IMR-90 (cell line): ENCODE measurements around the gene GRIPAP1. TPM values are rescaled to one million over a fixed set of nuclear protein-coding genes. Genes with fewer than 3 reads are reported as not detected.

Source experiments
- ATAC-seq: fragments of 200-7000 bp; cut with Tn5 transposase; 2 replicates; pipeline ENCODE4 v1.9.1; 2020; ENCODE audit warnings: low read depth, mild to moderate bottlenecking, moderate library complexity
- BruUV-seq: library from RNA; stranded (reverse); fragments of 400-500 nt; replicated peaks from 2 replicates; lab custom pipeline; 2021; lab: Mats Ljungman, UMichigan
- CTCF ChIA-PET: fragments of 300-600 bp; formaldehyde crosslinking; extraction: SDS; loops from one replicate; lab custom pipeline; 2021; ENCODE audit warnings: antibody characterized with exemption; lab: Yijun Ruan, JAX
- POLR2A ChIA-PET: fragments of 300-600 bp; sonication (Branson Sonifier 250); formaldehyde crosslinking; loops from one replicate; lab custom pipeline; 2022; ENCODE audit warnings: antibody characterized with exemption; ENCODE audit not compliant: unreplicated experiment; lab: Charles Lee
- DNase-seq: peaks from one replicate; pipeline ENCODE4 v3.0.0; 2013
- H2AFZ ChIP-seq: replicated peaks from 2 replicates; pipeline ENCODE3; 2013; ENCODE audit warnings: low read length, mild to moderate bottlenecking; ENCODE audit not compliant: poor library complexity
- H2AK5ac ChIP-seq: 2 replicates; pipeline ENCODE4 v1.6.1; 2013; ENCODE audit warnings: low read depth, low read length, inconsistent platforms
- H2AK9ac ChIP-seq: replicated peaks from 2 replicates; pipeline ENCODE3; 2013; ENCODE audit warnings: mild to moderate bottlenecking, low read depth, low read length, moderate library complexity; ENCODE audit not compliant: poor library complexity
- H2BK120ac ChIP-seq: 2 replicates; pipeline ENCODE4 v1.6.1; 2013; ENCODE audit warnings: low read depth, low read length, inconsistent platforms
- H2BK15ac ChIP-seq: 3 replicates; pipeline ENCODE4 v1.6.1; 2013; ENCODE audit warnings: low read depth, low read length, inconsistent platforms
- H2BK20ac ChIP-seq: 2 replicates; pipeline ENCODE4 v1.6.1; 2013; ENCODE audit warnings: low read depth, mild to moderate bottlenecking, inconsistent platforms, low read length, moderate library complexity
- H2BK5ac ChIP-seq: 2 replicates; pipeline ENCODE4 v1.6.1; 2013; ENCODE audit warnings: mild to moderate bottlenecking, low read depth, low read length, inconsistent platforms; ENCODE audit not compliant: poor library complexity, severe bottlenecking
- H3K14ac ChIP-seq: replicated peaks from 2 replicates; pipeline ENCODE4 v1.6.1; 2013; ENCODE audit warnings: low read depth, low read length, inconsistent platforms
- H3K18ac ChIP-seq: 2 replicates; pipeline ENCODE4 v1.6.1; 2013; ENCODE audit warnings: low read depth, low read length, control low read depth
- H3K23ac ChIP-seq: 2 replicates; pipeline ENCODE4 v1.6.1; 2013; ENCODE audit warnings: low read depth, low read length, inconsistent platforms
- H3K27ac ChIP-seq: 2 replicates; pipeline ENCODE4 v1.5.1; 2013; ENCODE audit warnings: mild to moderate bottlenecking, control low read depth, low read length; ENCODE audit not compliant: insufficient read depth
- H3K27me3 ChIP-seq: 2 replicates; pipeline ENCODE4 v1.6.1; 2013; ENCODE audit warnings: low read length; ENCODE audit not compliant: control insufficient read depth, insufficient read depth
- H3K36me3 ChIP-seq: 2 replicates; pipeline ENCODE4 v1.6.1; 2013; ENCODE audit warnings: low read length, mixed read lengths; ENCODE audit not compliant: control insufficient read depth, insufficient read depth
- H3K4ac ChIP-seq: 2 replicates; pipeline ENCODE4 v1.6.1; 2013; ENCODE audit warnings: low read depth, low read length, inconsistent platforms
- H3K4me1 ChIP-seq: 2 replicates; pipeline ENCODE4 v1.6.1; 2013; ENCODE audit warnings: low read length, mixed read lengths; ENCODE audit not compliant: control insufficient read depth, insufficient read depth
- H3K4me2 ChIP-seq: 2 replicates; pipeline ENCODE4 v1.6.1; 2013; ENCODE audit warnings: low read depth, mild to moderate bottlenecking, control low read depth, low read length, moderate library complexity
- H3K4me3 ChIP-seq: 2 replicates; pipeline ENCODE4 v1.5.1; 2013; ENCODE audit warnings: low read depth, mild to moderate bottlenecking, control low read depth, low read length, moderate library complexity; ENCODE audit not compliant: insufficient read depth
- H3K56ac ChIP-seq: 2 replicates; pipeline ENCODE4 v1.6.1; 2013; ENCODE audit warnings: low read length, inconsistent platforms; ENCODE audit not compliant: insufficient read depth; ENCODE audit errors: extremely low read depth
- H3K79me1 ChIP-seq, 2 experiments: 2 replicates each; pipeline ENCODE4 v1.6.1; 2013; ENCODE audit warnings: low read length in 2 of 2, inconsistent platforms in 1 of 2, low read depth in 1 of 2
- H3K9ac ChIP-seq: 2 replicates; pipeline ENCODE4 v1.6.1; 2013; ENCODE audit warnings: low read depth, low read length, control low read depth
- H3K9me1 ChIP-seq: 2 replicates; pipeline ENCODE4 v1.6.1; 2013; ENCODE audit warnings: low read length, inconsistent platforms; ENCODE audit not compliant: insufficient read depth
- H3K9me3 ChIP-seq: 2 replicates; pipeline ENCODE4 v1.6.1; 2013; ENCODE audit warnings: low read length; ENCODE audit not compliant: control insufficient read depth, insufficient read depth
- H4K20me1 ChIP-seq: 2 replicates; pipeline ENCODE4 v1.6.1; 2013; ENCODE audit warnings: low read length, inconsistent platforms; ENCODE audit not compliant: insufficient read depth
- H4K5ac ChIP-seq: 2 replicates; pipeline ENCODE4 v1.6.1; 2013; ENCODE audit warnings: mild to moderate bottlenecking, low read depth, low read length, control low read depth
- H4K8ac ChIP-seq, 2 experiments: 2 replicates each; pipeline ENCODE4 v1.6.1; 2013; ENCODE audit warnings: low read depth in 2 of 2, low read length in 2 of 2, control low read depth in 1 of 2, inconsistent platforms in 1 of 2
- H4K91ac ChIP-seq: 2 replicates; pipeline ENCODE4 v1.6.1; 2013; ENCODE audit warnings: low read depth, low read length, inconsistent platforms; ENCODE audit not compliant: insufficient read depth
- BHLHE40 ChIP-seq: fragments of 150-350 bp; IDR thresholded peaks from 2 replicates; pipeline ENCODE4 v1.6.1; 2016; ENCODE audit warnings: mild to moderate bottlenecking, low read depth, low read length
- CEBPB ChIP-seq: IDR thresholded peaks from 2 replicates; pipeline ENCODE4 v1.6.1; 2012; ENCODE audit warnings: low read depth, low read length, improper control_type of control experiment
- CHD1 ChIP-seq: IDR thresholded peaks from 2 replicates; pipeline ENCODE4 v1.6.1; 2012; ENCODE audit warnings: low read depth, low read length, improper control_type of control experiment
- FOS ChIP-seq: fragments of 150-350 bp; IDR thresholded peaks from 2 replicates; pipeline ENCODE4 v1.6.1; 2016; ENCODE audit warnings: low read depth, low read length
- MAFK ChIP-seq: IDR thresholded peaks from 2 replicates; pipeline ENCODE4 v1.6.1; 2012; ENCODE audit warnings: low read depth, low read length, improper control_type of control experiment
- MAZ ChIP-seq: IDR thresholded peaks from 2 replicates; pipeline ENCODE4 v1.6.1; 2012; ENCODE audit warnings: low read depth, mild to moderate bottlenecking, low read length, improper control_type of control experiment, moderate library complexity, borderline replicate concordance
- MXI1 ChIP-seq: IDR thresholded peaks from 2 replicates; pipeline ENCODE4 v1.6.1; 2012; ENCODE audit warnings: low read depth, mild to moderate bottlenecking, low read length, moderate library complexity, borderline replicate concordance
- NFE2L2 ChIP-seq: fragments of 150-350 bp; IDR thresholded peaks from 2 replicates; pipeline ENCODE4 v1.6.1; 2016; ENCODE audit warnings: low read depth, mild to moderate bottlenecking, low read length
- POLR2A ChIP-seq: IDR thresholded peaks from 2 replicates; pipeline ENCODE4 v1.6.1; 2012; ENCODE audit warnings: mild to moderate bottlenecking, low read depth, low read length
- RAD21 ChIP-seq: IDR thresholded peaks from 2 replicates; pipeline ENCODE4 v1.6.1; 2012; ENCODE audit warnings: low read length, improper control_type of control experiment
- RCOR1 ChIP-seq: IDR thresholded peaks from 2 replicates; pipeline ENCODE4 v1.6.1; 2012; ENCODE audit warnings: mild to moderate bottlenecking, low read length, improper control_type of control experiment; ENCODE audit not compliant: insufficient replicate concordance
- RFX5 ChIP-seq: IDR thresholded peaks from 2 replicates; pipeline ENCODE4 v1.8.0; 2012; ENCODE audit warnings: low read depth, mild to moderate bottlenecking, low read length, moderate library complexity
- SMC3 ChIP-seq: fragments of 150-350 bp; IDR thresholded peaks from 2 replicates; pipeline ENCODE4 v1.6.1; 2016; ENCODE audit warnings: low read depth, mild to moderate bottlenecking, antibody characterized with exemption, low read length, moderate library complexity
- WGBS, 2 experiments: methylation state at CpG; one replicate each; pipeline versions ENCODE4 v1.1.5 to v1.1.7; 2013; ENCODE audit warnings: missing lambda C conversion rate in 2 of 2; ENCODE audit not compliant: insufficient read length in 1 of 2; ENCODE audit errors: extremely low coverage in 2 of 2; 5-methylcytosine and 5-hydroxymethylcytosine counted together
- dilution Hi-C: fragments of 300-500 bp; cut with HindIII; formaldehyde crosslinking; loops from one replicate; pipeline ENCODE4 v1.14.3; 2018; ENCODE audit warnings: low sequenced_read_pairs; ENCODE audit not compliant: unreplicated experiment
- in situ Hi-C: fragments of 300-500 bp; cut with MboI; formaldehyde crosslinking; loops from 3 replicates; pipeline ENCODE4 v1.14.3; 2019; ENCODE audit warnings: low sequenced_read_pairs, inconsistent platforms, mixed read lengths
- intact Hi-C: fragments of 100-400 bp; cut with micrococcal nuclease; formaldehyde crosslinking; loops from 2 replicates; pipeline ENCODE4 v1.10.0; 2022
- polyA plus RNA-seq, 3 experiments: library from polyadenylated mRNA; depleted of rRNA; stranded (reverse); fragments of >200 nt; gene quantifications; 2 replicates each; pipeline ENCODE4 v1.2.3, GENCODE V29; 2012; ENCODE audit warnings: low replicate concordance in 1 of 3
- total RNA-seq: library from RNA; depleted of rRNA; stranded (reverse); fragments of >200 nt; gene quantifications from 2 replicates; pipeline ENCODE4 v1.2.3, GENCODE V29; 2012
- TF ChIP-seq, protein P1 (sequence below): conservative IDR thresholded peaks from 2 replicates; pipeline ENCODE4 v1.5.1; 2012; ENCODE audit warnings: mild to moderate bottlenecking, low read depth, low read length, improper control_type of control experiment
- TF ChIP-seq, protein P2 (sequence below): fragments of 150-350 bp; IDR thresholded peaks from 2 replicates; pipeline ENCODE4 v1.6.1; 2016; ENCODE audit warnings: low read depth, mild to moderate bottlenecking, low read length, moderate library complexity, borderline replicate concordance
- TF ChIP-seq, protein P3 (sequence below): fragments of 150-350 bp; IDR thresholded peaks from 2 replicates; pipeline ENCODE4 v1.6.1; 2017; ENCODE audit warnings: mild to moderate bottlenecking, antibody characterized with exemption, low read length, low read depth

The GRIPAP1 gene
- total and polyA plus RNA-seq, 2 of the 4 experiments (the other 2 are of a cell fraction): 17.9 to 25.0 TPM

DNA sequence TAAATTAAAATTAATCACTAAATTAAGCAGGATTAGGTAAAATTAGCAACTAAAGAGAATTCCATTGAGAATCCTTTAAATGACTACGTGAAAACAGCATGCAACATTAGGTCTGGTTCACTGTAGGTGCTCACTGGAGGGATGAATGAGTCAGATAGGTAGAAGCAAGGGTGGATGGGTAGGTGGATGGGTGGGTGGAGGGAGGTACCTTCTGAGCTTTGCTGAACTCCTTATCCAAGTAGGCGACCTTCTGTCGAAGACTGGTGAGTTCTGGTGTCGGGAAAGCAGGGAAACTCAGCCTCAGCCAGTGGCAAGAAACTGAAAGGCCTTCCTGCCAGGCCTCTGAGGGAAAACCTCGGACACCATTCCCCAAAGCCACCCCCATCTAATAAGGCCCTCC is 3.0 kb downstream of the GRIPAP1 start:
- Histone ChIP-seq H3K4ac (no peak overlapping the region), H2BK5ac (no peak overlapping the region), H2AK5ac (no peak overlapping the region), H3K4me3 (no peak overlapping the region), H2BK15ac (no peak overlapping the region), H3K27me3 (no peaks in the 10 kb centered on the region), H3K9ac (no peak overlapping the region), H3K27ac (no peak overlapping the region), H3K9me1 (no peaks in the 10 kb centered on the region), H4K5ac (no peak overlapping the region), H3K56ac (no peak overlapping the region), H3K36me3 (peaks cover 16% of the 10 kb centered on the region), H3K14ac (no peak overlapping the region), H2AFZ (no peak overlapping the region), H2BK120ac (no peak overlapping the region), H2BK20ac (no peak overlapping the region), H2AK9ac (no peak overlapping the region), H3K4me2 (no peak overlapping the region), H3K4me1 (no peaks in the 10 kb centered on the region; the same call in 1 of the 2 replicates), H4K8ac (no peak overlapping the region), H3K18ac (no peak overlapping the region), H3K23ac (no peak overlapping the region), H3K79me1 (peaks cover 7 to 33% of the 10 kb centered on the region in 2 experiments), H4K20me1 (no peaks in the 10 kb centered on the region), H4K91ac (no peak overlapping the region), H3K9me3 (no peaks in the 10 kb centered on the region)
- in situ Hi-C loops: no loop called here
- dilution Hi-C loops: no loop called here
- ChIA-PET CTCF (no interaction called here), POLR2A (no interaction called here)
- intact Hi-C loops: no loop called here
- TF ChIP-seq, protein P1, sequence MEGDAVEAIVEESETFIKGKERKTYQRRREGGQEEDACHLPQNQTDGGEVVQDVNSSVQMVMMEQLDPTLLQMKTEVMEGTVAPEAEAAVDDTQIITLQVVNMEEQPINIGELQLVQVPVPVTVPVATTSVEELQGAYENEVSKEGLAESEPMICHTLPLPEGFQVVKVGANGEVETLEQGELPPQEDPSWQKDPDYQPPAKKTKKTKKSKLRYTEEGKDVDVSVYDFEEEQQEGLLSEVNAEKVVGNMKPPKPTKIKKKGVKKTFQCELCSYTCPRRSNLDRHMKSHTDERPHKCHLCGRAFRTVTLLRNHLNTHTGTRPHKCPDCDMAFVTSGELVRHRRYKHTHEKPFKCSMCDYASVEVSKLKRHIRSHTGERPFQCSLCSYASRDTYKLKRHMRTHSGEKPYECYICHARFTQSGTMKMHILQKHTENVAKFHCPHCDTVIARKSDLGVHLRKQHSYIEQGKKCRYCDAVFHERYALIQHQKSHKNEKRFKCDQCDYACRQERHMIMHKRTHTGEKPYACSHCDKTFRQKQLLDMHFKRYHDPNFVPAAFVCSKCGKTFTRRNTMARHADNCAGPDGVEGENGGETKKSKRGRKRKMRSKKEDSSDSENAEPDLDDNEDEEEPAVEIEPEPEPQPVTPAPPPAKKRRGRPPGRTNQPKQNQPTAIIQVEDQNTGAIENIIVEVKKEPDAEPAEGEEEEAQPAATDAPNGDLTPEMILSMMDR: no peak
- TF ChIP-seq CEBPB (no peak), SMC3 (no peak), BHLHE40 (no peak), RAD21 (no peak), MXI1 (no peak), RFX5 (no peak), CHD1 (no peak), POLR2A (no peak), MAFK (no peak), FOS (no peak), NFE2L2 (no peak), RCOR1 (no peak), MAZ (no peak)
- TF ChIP-seq, protein P2, sequence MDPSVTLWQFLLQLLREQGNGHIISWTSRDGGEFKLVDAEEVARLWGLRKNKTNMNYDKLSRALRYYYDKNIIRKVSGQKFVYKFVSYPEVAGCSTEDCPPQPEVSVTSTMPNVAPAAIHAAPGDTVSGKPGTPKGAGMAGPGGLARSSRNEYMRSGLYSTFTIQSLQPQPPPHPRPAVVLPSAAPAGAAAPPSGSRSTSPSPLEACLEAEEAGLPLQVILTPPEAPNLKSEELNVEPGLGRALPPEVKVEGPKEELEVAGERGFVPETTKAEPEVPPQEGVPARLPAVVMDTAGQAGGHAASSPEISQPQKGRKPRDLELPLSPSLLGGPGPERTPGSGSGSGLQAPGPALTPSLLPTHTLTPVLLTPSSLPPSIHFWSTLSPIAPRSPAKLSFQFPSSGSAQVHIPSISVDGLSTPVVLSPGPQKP: no peak
- TF ChIP-seq, protein P3, sequence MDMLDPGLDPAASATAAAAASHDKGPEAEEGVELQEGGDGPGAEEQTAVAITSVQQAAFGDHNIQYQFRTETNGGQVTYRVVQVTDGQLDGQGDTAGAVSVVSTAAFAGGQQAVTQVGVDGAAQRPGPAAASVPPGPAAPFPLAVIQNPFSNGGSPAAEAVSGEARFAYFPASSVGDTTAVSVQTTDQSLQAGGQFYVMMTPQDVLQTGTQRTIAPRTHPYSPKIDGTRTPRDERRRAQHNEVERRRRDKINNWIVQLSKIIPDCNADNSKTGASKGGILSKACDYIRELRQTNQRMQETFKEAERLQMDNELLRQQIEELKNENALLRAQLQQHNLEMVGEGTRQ: no peak
- ATAC-seq (no peak), DNase-seq (no peak)
- WGBS, 2 experiments: 50% methylated on average over 1 of the region's 5 CpGs; no CpG with 5 or more reads in 1 of the 2 experiments
- no TSS peak for BruUV-seq
